NOMO-1 (cell line): ENCODE results near the gene EXOC3.

ENCODE experiments used
- DNase-seq, 2 experiments: peaks; one replicate each; lab custom pipeline; 2025; ENCODE audit not compliant: unreplicated experiment in 2 of 2; lab: John Stamatoyannopoulos, UW

EXOC3 gene

GRCh38 chr5:424301-425110 is 18.5 kb upstream of the EXOC3 start:
- DNase-seq: peak; percentile 84 to 95

GRCh38 chr5:425714-426113 is 17.3 kb upstream of the EXOC3 start:
- no peak for DNase-seq

- DNase-seq: no peak
Observed at GRCh38 chr5:426392-426976, 16.5 kb upstream of the EXOC3 start.

- no peak for DNase-seq
Observed at GRCh38 chr5:427415-428087, 15.4 kb upstream of the EXOC3 start.

- no peak for DNase-seq
Observed at GRCh38 chr5:428219-428618, 14.8 kb upstream of the EXOC3 start.

- DNase-seq: no peak
Observed at GRCh38 chr5:428754-429452, 14.1 kb upstream of the EXOC3 start.

- no peak for DNase-seq
Observed at GRCh38 chr5:429453-430188, 13.4 kb upstream of the EXOC3 start.

GRCh38 chr5:430214-430925 is 12.6 kb upstream of the EXOC3 start:
- no peak for DNase-seq

GRCh38 chr5:431001-431710 is 11.8 kb upstream of the EXOC3 start:
- DNase-seq: peak; percentile 35 to 39

- no peak for DNase-seq
Observed at GRCh38 chr5:431711-432050, 11.3 kb upstream of the EXOC3 start.

- DNase-seq: no peak
Observed at GRCh38 chr5:432201-432927, 10.6 kb upstream of the EXOC3 start.

- DNase-seq: no peak
Observed at GRCh38 chr5:432928-433791, 9.8 kb upstream of the EXOC3 start.

GRCh38 chr5:433836-434235 is 9.1 kb upstream of the EXOC3 start:
- no peak for DNase-seq

GRCh38 chr5:434443-435146 is 8.4 kb upstream of the EXOC3 start:
- DNase-seq: no peak

GRCh38 chr5:435156-435790 is 7.7 kb upstream of the EXOC3 start:
- no peak for DNase-seq

GRCh38 chr5:435961-436640 is 6.9 kb upstream of the EXOC3 start:
- no peak for DNase-seq
